Head of caudate nucleus (tissue), 42 donors: Measurements from ENCODE around the gene FBL.
A peak's percentile ranks its signal among the peaks of the same experiment; 100 is the strongest.

Experiments
- DNase-seq, 42 donors: peaks; one replicate each; pipeline versions ENCODE4 v3.0.0 to v3.0.0-alpha.2; 2020 to 2021; ENCODE audit warnings: mixed read lengths in 7 of 42
- intact Hi-C: fragments of 100-400 bp; cut with DNase I; formaldehyde crosslinking; loops from one replicate; pipeline ENCODE4 v1.15.0; 2022

Gene FBL

DNA sequence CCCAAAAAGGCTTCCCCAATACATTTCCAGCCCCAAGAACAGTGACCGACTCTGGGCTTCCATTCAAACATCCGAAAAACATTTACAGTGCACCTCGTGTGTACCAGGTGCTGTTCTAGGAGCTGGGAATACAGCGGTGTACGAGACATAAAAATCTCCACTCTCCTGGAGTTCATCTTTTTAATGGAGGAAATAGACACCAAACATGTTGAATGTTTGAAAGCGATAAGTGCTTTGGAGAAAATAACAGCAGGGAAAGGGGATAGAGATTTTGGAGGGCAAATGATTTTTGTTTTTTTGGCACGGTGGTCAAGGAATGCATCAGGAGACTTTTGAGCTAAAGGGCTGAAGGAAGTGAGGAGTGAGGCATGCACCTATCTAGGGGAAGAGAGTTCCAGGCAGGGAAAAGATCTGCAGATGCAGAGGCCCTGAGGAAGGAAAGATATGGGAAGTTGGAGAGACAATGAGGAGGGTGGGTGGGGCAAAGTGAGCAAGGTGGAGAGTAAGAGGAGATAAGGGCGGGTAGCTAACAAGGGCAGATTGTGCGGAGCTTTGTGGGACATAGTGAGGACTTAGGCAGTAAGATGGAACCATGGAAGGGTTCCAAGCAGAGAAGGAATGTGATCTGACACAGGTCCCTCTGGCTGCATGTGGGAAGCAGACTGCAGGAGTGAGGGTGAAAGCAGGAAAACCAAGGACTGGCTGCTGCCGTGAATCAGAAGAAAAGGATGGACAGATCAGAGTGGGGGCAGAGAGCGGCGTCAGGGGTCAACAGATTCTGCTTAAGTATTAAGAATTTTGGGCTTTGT lies 703 bp upstream of the FBL start:
- intact Hi-C loops, result no loop called here
- peak in 1 of 42 donors; percentile 12 for DNase-seq

DNA sequence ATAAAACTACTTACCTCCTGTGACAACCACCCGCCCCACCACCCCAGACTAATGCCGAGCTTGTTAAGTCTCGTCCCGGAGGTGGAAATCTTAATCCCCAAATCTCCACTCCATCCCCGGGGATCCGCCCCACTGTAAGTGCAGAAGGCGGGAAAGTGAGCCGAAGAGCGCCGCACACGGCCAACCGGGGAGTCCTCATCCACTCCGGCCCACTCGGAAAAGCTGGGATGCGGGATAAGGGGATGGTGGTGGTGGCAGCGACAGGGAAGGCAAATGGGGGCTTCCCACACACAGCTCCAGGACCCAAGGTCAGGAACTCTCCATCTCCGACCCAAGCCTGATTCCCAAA lies 621 bp downstream of the FBL start:
- intact Hi-C loops, result no loop called here
- DNase-seq, result peak in 13 of 42 donors; percentile 10 to 51 (median 21)

DNA sequence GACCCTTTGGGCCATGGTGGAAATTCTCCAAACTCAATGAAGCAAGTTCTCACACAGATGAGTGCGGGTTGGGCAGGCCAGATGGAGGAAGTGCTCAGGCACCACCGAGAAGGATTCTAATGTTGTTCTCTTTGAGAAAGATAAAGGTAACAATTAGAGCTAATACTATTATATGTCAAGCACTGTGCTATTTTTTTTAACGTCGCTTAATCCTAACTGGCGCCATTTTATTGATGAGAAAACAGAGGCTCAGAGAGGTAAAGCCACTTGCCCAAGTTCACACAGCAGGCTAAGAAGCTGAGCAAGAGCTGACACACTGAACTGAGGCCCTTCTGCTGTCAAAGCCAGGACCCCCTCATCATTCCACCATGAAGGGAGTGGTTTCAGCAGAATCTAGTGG lies 1.0 kb downstream of the FBL start:
- DNase-seq, result no peak
- intact Hi-C loops, result no loop called here

DNA sequence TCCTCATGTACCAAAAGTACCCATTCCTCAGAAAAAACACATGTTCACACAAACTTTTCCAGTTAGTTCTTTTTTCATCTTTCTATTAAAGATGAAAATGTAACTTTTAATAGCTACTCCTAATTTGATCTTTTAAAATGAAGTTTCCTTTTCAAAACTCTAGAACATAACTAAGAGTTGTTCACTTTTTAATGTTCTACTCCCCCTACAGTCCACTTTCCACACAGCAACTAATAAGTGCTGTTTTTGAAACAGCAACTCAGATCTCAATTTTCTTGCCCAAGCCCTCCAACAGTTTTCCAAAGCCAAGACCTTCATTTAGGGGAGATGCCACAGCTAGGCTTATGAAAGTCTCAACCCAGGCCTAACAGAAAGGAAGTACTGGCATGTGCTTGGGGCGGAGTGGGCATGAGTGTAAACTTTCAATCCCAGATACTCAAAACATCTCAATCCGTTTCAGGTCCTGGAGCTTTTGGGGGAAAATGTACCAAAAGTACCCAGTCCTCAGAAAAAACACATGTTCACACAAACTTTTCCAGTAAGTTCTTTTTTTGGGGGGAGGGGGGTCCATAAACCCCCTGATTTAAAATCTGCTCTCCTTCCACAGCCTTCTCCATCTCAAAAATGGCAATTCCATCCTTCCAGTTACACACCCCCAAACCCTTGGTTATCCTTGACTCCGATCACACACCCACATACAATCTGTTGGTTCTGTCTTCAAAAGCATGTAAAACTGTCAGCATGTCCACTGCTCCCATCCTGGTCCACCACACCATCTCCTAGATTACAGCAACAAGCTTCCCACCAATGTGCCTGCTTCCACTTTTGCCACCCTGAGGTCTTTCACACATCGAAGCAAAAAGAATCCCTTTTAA lies 2.0 kb downstream of the FBL start:
- DNase-seq, result peak in 4 of 42 donors; percentile 21 to 58 (median 42)
- intact Hi-C loops, result no loop called here

DNA sequence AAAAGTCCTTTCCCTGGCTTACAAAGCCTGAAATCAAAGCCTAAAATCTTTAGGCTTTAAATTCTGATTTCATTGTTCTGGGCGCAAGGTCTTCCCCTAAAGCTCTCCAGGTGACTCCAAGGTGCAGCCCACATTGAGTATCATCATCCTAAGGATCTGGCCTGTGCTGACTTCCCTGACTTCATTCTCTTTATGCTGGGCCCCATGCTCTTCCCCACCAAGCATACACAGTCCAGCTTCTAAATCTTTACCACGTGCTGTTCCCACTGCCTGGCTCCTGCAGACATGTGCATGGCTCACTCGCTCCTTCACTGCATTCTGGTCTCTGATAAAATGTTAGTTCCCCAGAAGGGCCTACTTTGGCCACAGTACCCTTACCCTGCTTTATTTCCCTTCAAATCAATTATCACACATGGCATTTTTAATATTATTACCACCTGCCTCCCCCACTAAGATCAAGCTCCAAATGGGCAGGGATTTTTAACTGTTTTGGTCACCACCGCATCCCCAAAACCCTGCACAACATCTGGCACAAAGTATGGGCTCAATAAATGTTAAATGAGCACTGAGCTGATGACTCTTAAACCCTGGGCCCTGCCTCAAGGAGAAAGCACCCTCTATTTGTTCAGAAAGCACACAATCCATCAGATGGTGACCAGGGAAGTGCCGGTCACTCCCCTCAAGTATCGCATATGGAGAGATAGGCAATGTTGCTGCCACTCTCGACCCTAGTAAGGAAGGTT lies 3.3 kb downstream of the FBL start:
- intact Hi-C loops, result no loop called here
- no peak for DNase-seq

DNA sequence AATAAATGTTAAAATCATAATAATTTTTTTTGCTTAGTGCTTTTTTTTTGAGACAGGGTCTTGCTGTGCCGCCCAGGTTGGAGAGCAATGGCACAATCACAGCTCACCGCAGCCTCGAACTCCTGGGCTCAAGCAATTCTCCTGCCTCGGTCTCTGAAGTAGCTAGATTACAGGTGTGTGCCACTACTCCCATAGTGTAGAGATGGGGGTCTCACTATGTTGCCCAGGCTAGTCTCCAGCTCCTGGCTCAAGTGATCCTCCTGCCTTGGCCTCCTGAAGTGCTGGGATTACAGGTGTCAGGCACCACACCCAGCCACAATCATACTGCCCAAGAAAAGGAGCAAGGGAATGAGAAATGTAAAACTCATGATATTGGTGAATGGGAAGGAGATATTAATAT lies 5.1 kb downstream of the FBL start:
- intact Hi-C loops, result no loop called here
- no peak for DNase-seq

DNA sequence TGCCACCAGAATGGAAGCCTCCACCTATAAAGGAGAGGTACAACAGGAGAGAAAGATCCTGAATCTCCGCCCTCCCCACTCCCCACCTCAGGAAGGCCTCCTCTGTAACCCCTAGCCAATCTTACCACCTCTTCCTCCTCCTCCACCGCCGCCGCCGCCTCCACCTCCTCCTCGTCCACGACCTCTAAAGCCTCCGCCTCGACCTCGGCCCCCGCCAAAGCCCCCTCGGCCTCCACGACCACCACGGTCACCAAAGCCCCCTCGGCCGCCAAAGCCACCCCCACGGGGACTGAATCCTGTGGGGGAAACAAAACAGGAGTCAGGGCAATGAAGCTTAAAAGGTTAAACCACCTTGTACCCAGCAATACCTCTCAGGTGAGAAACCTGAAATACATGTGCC lies 5.7 kb downstream of the FBL start:
- intact Hi-C loops, result no loop called here
- DNase-seq, result no peak

DNA sequence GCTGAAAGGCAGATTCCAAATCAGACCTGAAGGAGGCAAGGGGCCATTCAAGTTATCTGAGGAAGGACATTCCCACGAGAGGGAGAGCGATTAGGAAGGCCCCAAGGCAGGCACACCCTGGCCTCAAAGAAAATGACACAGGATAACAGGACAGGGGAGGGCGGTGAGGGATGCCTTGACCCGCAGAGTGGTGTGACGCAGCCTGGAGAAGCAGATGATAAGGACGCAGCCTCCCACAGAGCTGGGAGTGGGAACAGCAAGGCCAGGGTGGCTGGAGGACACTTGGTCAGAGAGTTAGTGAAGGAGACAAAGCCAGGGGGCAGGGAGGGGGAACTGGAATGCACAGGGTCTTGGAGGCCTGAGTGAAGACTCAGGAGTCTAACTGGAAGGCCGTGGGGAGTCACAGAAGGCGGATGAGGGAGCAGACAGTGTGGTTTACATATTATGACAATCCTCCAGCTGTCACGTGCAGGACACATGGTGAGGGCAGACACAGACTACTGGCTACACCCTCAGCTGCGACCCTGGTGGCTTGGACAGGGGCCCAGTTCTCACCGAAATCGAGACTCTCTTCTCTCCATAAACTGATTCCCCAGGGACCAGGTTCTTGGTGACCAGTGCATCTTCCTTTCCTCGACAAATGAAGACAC lies 6.4 kb downstream of the FBL start:
- DNase-seq, result no peak
- intact Hi-C loops, result no loop called here

DNA sequence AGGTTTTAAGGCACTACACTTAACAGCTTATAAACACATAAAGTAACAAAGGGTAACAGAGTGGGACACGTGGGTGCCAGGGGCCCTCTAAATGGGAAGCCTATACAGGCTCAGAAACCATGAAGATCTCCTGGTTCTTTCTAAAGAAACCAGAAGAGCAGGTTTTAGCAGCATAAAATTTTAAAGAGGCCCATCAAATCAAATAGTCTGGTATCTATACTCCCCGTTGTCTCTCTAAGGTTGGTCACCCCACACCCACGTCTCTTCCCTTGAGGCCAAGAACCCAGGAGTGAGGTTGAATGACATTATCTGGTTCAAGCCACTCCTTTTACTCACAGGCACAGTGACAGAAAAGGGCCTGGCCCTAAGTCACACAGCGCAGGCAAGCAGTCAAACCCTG lies 7.6 kb downstream of the FBL start:
- intact Hi-C loops, result no loop called here
- no peak for DNase-seq

DNA sequence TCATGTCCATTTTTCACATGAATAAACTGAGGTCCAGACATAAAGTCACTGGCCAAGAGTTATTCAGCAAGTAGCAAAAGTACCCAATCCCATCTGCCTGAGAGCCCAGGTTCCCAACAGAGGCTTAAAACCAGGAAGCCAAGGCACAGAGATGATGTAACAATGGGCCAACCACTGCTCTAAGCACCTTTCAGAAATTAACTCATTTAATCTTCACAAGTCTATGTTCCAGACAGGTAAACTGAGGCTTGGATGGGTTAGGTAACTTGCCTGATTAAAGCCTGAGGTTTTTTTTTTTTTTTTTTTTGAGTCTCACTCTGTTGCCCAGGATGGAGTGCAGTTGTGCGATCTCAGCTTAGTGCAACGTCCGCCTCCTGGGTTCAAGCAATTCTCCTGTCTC lies 8.2 kb downstream of the FBL start:
- no peak for DNase-seq
- intact Hi-C loops, result no loop called here

DNA sequence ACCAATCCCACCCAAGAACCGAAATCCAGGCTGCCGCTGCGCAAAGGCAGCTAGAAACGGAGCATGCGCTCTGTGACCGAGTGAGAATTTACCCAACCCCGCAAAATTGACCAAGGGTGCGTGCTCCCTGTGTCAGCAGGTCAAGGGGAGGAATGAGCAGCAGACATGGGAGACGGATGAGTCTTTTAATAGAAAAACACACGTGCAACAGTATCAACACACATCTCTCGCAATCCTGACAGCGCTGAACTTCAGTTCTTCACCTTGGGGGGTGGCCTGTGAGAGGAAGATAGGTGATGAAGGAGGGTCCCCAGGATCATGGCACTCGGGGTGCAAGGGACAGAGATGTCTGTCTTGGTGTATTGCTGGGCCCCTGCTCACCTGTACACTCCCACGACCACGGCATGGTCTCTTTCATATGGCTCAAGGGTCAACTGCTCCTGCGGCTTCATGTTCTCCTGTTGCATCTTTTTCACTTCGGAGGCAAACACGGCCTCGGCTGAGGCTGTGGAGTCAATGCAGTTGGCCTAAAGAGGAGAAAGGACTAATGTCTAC lies 11.8 kb downstream of the FBL start:
- peak in 2 of 42 donors; percentile 30 to 41 for DNase-seq
- intact Hi-C loops, result no loop called here

DNA sequence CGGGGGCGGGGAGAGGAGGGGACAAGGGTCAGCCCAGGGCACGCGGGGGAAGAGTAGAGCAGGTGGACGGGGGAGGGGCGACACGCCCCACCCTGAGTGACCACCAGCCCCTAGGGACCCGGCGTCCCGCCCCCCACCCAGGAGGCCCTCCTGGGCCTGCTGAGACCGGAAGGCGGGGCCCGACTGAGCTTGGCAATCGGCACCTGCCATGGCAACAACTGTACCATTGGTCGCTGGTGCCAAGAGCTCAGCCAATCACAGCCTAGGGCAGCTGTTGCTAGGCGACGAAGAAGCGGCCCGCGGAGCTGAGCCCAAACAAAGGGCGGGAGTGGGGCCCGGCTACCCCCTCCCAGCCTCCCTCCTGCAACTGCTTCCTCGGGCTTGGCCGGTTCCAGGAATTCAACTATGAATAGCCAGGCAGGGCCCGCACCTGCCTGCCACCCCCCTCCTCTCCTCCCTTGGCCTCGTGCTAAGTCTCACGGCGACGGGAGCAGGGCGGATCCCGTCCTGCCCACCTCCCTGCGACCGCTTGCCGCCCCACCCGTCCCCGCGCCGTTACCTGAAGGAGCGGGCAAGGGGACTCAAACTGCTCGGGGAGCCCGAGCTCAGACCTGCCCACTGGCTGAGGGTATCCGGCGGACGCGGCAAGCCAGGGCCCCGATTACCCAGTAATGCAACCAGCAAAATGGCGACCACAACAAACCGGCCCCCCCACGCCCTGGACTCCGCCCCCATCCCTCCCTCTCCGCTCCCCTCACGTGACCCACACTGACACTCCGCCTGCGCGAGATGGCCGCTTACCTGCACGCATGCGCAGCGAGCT lies 12.5 kb downstream of the FBL start, which contains the start of gene DYRK1B:
TSS of gene DYRK1B (minus strand) at position 699 of the 823 bp plus-strand sequence. CDS start 2,295 bp downstream, outside the sequence.
- intact Hi-C loops, result no loop called here
- DNase-seq, result peak; percentile 95 to 99 (median 98)

DNA sequence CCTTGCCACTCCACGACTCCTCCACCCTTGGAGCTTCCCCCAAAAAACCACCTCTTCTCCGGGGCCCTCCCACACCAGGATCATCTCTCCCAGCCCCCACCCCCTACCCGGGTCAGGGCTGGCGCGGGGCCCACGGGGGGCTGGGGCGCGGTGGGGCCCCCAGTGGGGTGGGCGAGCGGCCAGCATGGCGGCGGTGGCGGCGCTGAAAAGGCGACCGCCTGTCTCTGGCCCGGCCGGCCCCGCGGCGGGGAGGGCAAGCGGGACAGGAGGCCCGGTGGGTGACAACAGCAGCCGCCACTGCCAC lies 13.1 kb downstream of the FBL start:
- intact Hi-C loops, result no loop called here
- DNase-seq, result no peak

DNA sequence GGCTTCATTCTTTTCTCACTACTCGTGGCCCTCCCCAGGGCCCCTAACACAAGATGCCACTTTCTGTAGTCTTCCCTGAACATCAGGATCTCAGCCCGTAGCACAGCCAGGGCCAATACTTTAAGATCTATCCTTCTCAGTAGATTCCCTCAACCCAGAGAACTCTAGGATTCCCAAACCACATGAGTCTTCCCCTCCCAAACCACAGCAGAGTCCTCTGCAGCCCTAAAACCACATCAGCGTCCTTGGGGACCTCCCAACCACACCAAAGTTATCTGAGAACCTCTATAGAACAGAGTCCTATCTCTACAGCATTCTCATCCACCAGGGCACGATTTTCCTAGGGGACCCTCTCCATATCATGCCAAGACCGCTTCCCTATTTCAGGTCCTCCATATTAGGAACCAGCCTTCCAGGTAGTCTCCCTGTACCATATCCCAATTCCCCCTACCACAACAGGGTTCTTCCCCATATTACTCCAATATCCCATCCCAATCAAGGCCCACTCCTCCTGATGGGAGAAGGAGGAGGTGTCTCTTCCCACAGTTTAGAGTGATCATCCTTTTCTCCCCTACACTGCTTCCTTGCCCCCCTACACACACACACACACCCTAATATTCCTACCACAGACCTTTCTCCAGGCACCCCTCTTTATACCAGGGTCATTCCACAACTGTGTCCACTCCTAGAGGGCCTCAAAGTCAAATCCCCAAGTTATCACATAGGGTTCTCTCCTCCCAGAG lies 13.7 kb downstream of the FBL start:
- intact Hi-C loops, result no loop called here
- no peak for DNase-seq

DNA sequence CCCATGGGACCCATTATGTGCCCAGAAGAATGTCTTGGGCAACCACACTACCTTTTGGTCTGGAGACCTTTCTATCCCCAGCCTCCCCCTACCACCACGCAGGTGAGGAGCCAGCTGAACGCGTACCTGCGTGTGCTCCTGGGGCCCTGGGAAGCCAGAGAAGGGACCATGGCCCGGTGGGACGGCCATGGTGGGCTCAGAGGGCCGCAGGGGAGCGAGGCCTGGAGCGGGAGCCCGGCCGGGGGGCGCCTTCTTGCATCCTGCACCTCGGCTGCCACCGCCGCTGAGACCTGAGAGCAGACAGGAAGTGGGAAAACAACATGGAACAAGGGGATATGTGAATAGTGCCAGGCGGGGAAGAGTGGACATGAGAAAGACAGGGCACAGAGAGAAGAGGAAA lies 14.5 kb downstream of the FBL start:
- intact Hi-C loops, result no loop called here
- no peak for DNase-seq

DNA sequence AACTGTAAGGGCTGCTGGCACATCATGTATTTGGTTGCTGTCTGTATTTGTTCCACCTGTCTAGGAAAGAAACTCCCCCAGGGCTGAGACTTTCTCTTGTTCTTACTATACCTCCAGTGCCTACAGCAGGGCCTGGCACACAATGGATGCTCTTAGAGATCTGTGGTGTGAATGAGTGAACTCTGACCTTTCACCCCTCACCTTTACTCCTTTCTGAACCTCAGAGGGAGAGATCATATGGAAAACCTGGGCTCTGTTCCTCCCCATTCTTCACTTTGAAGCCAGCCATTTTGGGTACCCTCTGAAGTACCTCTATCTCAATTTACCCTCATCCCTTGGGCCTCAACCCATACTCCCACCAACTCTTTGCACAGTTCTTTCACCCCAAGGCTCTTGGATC lies 15.3 kb downstream of the FBL start:
- intact Hi-C loops, result no loop called here
- DNase-seq, result no peak

DNA sequence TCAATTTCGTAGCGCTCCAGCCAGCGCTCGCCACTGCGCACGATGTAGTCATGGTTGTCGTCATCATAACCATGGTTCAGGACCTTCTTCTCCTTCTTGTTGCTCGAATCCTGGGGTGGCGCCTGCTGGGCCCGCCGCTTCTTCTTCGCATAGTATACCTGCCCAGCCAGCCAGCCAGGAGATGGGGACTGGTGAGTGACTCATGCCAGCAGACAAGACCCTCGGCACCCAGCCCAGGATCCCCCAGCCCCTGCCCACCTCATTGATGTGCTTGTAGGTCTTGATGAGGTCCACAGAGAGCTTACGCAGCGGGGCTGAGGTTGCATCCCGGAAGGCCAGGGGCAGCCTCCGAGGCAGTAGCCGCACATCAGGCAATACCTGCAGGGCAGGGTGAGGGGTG lies 15.8 kb downstream of the FBL start:
- intact Hi-C loops, result no loop called here
- no peak for DNase-seq
